ENCODE measurements around the gene SFRP2.

GRCh38 chr4:153765894-153766293 is 23.0 kb downstream of the SFRP2 start:
- TF ChIP-seq, protein P1, sequence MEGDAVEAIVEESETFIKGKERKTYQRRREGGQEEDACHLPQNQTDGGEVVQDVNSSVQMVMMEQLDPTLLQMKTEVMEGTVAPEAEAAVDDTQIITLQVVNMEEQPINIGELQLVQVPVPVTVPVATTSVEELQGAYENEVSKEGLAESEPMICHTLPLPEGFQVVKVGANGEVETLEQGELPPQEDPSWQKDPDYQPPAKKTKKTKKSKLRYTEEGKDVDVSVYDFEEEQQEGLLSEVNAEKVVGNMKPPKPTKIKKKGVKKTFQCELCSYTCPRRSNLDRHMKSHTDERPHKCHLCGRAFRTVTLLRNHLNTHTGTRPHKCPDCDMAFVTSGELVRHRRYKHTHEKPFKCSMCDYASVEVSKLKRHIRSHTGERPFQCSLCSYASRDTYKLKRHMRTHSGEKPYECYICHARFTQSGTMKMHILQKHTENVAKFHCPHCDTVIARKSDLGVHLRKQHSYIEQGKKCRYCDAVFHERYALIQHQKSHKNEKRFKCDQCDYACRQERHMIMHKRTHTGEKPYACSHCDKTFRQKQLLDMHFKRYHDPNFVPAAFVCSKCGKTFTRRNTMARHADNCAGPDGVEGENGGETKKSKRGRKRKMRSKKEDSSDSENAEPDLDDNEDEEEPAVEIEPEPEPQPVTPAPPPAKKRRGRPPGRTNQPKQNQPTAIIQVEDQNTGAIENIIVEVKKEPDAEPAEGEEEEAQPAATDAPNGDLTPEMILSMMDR (IDR thresholded peaks at IDR 0.05) = no peak
- TF ChIP-seq EZH2 (IDR thresholded peaks at IDR 0.05; ENCODE audit: borderline replicate concordance, insufficient read depth, low read depth, low read length, poor library complexity, severe bottlenecking) = no peak
